NB4 (cell line): ENCODE measurements around the gene HOXC12.

Source experiments
- DNase-seq: peaks from one replicate; pipeline ENCODE4 v3.0.0; 2010; ENCODE audit warnings: low read depth
- H3K4me3 ChIP-seq: one replicate; pipeline ENCODE4 v1.5.1; 2011; ENCODE audit warnings: mild to moderate bottlenecking, low read depth, low read length, moderate library complexity
- CTCF ChIP-seq: IDR thresholded peaks from one replicate; pipeline ENCODE4 v1.5.1; 2012; ENCODE audit warnings: low read depth, low read length
- MAX ChIP-seq: IDR thresholded peaks from 2 replicates; pipeline ENCODE4 v1.6.1; 2011; ENCODE audit warnings: low read depth, low read length
- MYC ChIP-seq: IDR thresholded peaks from 2 replicates; pipeline ENCODE4 v1.6.1; 2011; ENCODE audit warnings: low read depth, low read length
- POLR2A ChIP-seq: IDR thresholded peaks from 2 replicates; pipeline ENCODE4 v1.6.1; 2011; ENCODE audit warnings: mild to moderate bottlenecking; ENCODE audit not compliant: insufficient read length; ENCODE audit errors: extremely low read depth

HOXC12 gene

GRCh38 chr12:53960187-53961024 is 5.7 kb downstream of the HOXC12 start:
- H3K4me3 ChIP-seq, result no peak overlapping the region
- TF ChIP-seq CTCF (no peak), MAX (no peak), POLR2A (no peak), MYC (no peak)
- DNase-seq, result no peak

GRCh38 chr12:53961025-53961761 is 6.5 kb downstream of the HOXC12 start:
- H3K4me3 ChIP-seq, result no peak overlapping the region
- TF ChIP-seq POLR2A (no peak), CTCF (no peak), MAX (no peak), MYC (no peak)
- no peak for DNase-seq

GRCh38 chr12:53963005-53963404 is 8.3 kb downstream of the HOXC12 start:
- no peak for TF ChIP-seq MYC
- no peak for TF ChIP-seq CTCF
- TF ChIP-seq POLR2A, result no peak
- TF ChIP-seq MAX, result no peak
- DNase-seq, result no peak
- no peak overlapping the region for H3K4me3 ChIP-seq

GRCh38 chr12:53963434-53964314 is 9.0 kb downstream of the HOXC12 start:
- no peak overlapping the region for H3K4me3 ChIP-seq
- no peak for DNase-seq
- TF ChIP-seq POLR2A, result no peak
- TF ChIP-seq MYC, result no peak
- no peak for TF ChIP-seq MAX
- no peak for TF ChIP-seq CTCF

- H3K4me3 ChIP-seq, result no peak overlapping the region
- no peak for DNase-seq
- TF ChIP-seq POLR2A (no peak), MAX (no peak)
These were observed 9.6 kb downstream of the HOXC12 start for GRCh38 chr12:53964315-53964713.
